ENCODE measurements around the gene SLC22A15. TPM values are rescaled to one million over a fixed set of nuclear protein-coding genes. Genes with fewer than 3 reads are reported as not detected.

The SLC22A15 gene
- total RNA-seq, 4 donors from 2014 or later, result 7.2 to 19.9 (median 8.8) TPM

DNA sequence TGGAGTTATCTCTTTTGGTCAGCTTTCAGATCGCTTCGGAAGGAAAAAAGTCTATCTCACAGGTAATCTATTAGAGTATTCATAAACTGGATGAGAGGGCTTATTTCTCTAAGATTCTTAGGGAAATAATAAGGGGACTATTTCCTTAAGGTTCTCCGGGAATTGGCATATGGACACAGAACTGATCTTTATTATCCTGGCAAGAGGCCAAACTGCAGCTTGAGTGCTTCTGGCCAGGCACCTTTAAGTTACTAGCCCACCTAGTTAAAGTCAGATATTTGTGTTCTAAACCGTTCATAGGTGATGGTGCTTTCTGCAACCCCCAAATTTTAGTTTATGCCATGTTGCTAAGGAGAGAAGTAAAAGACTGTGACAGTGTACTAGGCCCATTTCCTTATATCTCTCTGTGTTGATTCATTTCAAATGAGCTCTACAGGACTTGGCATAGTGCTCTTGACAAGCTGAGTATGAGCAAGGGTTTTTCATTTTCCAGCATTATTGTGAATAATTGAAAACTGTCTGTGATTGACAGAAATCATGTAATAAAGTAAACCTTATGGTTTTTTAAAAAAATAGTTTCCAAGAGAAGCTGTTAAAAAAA is 43.4 kb downstream of the SLC22A15 start:
- no peak overlapping the region for H3K4me3 ChIP-seq
- 80% methylated on average over 4 of the region's 4 CpGs for WGBS
- no peak for DNase-seq (ENCODE audit: low spot score in 2 of 2)
- peaks cover 7% of the 10 kb centered on the region for H3K36me3 ChIP-seq
- H3K4me1 ChIP-seq, result no peaks in the 10 kb centered on the region
- TF ChIP-seq EP300 (IDR thresholded peaks at IDR 0.05) (no peak), POLR2AphosphoS5 (IDR thresholded peaks at IDR 0.05) (no peak), POLR2A (IDR thresholded peaks at IDR 0.05) (no peak)
- TF ChIP-seq, protein P1, sequence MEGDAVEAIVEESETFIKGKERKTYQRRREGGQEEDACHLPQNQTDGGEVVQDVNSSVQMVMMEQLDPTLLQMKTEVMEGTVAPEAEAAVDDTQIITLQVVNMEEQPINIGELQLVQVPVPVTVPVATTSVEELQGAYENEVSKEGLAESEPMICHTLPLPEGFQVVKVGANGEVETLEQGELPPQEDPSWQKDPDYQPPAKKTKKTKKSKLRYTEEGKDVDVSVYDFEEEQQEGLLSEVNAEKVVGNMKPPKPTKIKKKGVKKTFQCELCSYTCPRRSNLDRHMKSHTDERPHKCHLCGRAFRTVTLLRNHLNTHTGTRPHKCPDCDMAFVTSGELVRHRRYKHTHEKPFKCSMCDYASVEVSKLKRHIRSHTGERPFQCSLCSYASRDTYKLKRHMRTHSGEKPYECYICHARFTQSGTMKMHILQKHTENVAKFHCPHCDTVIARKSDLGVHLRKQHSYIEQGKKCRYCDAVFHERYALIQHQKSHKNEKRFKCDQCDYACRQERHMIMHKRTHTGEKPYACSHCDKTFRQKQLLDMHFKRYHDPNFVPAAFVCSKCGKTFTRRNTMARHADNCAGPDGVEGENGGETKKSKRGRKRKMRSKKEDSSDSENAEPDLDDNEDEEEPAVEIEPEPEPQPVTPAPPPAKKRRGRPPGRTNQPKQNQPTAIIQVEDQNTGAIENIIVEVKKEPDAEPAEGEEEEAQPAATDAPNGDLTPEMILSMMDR (IDR thresholded peaks at IDR 0.05), result no peak
- H3K9me3 ChIP-seq, result no peaks in the 10 kb centered on the region
- no peaks in the 10 kb centered on the region for H3K27me3 ChIP-seq
- no peak overlapping the region for H3K27ac ChIP-seq

- H3K36me3 ChIP-seq, result peaks cover 12% of the 10 kb centered on the region
- H3K9me3 ChIP-seq, result no peaks in the 10 kb centered on the region
- WGBS, result 66% methylated on average over 5 of the region's 5 CpGs
- no peaks in the 10 kb centered on the region for H3K27me3 ChIP-seq
- H3K4me3 ChIP-seq, result no peak overlapping the region
- peak in 1 of 2 donors; percentile 78 for DNase-seq (ENCODE audit: low spot score in 2 of 2)
- no peaks in the 10 kb centered on the region for H3K4me1 ChIP-seq
- no peak overlapping the region for H3K27ac ChIP-seq
- TF ChIP-seq, protein P1 (IDR thresholded peaks at IDR 0.05), result peak in 1 of 2 donors; percentile 50
- no peak for TF ChIP-seq POLR2A (IDR thresholded peaks at IDR 0.05)
Observed at GRCh38 chr1:116020668-116021272, 44.5 kb downstream of the SLC22A15 start.

DNA sequence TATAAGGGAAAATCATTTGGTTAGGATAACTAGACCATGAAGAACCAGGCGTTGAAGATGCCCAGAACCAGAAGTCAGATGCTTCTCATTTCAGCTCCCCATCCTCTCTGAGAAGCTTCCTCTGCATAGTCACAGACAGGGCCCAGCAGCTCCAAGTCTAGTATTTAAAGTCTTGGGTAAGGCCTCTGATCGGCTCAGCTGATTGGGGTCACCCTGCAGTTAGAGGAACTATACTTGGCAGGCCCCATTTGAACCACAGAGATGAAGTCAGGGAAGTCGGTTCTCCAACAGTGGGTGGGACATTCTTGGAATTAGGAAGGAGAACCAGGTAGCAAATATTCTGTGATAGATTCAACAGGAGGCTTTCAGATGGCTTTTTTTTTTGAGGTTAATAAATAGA is 48.3 kb downstream of the SLC22A15 start:
- no peak for DNase-seq (ENCODE audit: low spot score in 2 of 2)
- TF ChIP-seq, protein P1 (IDR thresholded peaks at IDR 0.05), result no peak
- TF ChIP-seq POLR2AphosphoS5 (IDR thresholded peaks at IDR 0.05), result no peak
- no peak for TF ChIP-seq EP300 (IDR thresholded peaks at IDR 0.05)
- no peak for TF ChIP-seq POLR2A (IDR thresholded peaks at IDR 0.05)
- WGBS, result 30% methylated on average over 3 of the region's 3 CpGs
- Histone ChIP-seq H3K27me3 (no peaks in the 10 kb centered on the region), H3K9me3 (no peaks in the 10 kb centered on the region), H3K4me1 (no peaks in the 10 kb centered on the region), H3K27ac (no peak overlapping the region), H3K4me3 (no peak overlapping the region), H3K36me3 (peaks cover 20% of the 10 kb centered on the region)

DNA sequence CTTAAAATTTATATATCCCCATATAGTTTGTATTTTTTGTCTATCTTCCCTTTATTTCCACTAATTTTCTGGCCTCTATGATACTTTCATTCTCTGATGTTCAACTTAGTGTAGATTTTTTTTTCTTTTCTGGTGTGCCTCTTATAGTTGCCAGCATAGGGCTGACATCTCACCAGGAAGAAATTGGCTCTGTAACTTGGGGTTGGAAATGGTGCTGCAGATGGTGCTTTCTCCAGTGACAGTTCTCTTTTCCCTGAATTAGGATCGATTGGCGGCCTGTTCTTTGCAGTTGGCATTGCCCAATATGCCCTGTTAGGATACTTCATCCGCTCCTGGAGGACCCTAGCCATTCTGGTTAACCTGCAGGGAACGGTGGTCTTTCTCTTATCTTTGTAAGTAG is 50.3 kb downstream of the SLC22A15 start:
- H3K9me3 ChIP-seq, result no peaks in the 10 kb centered on the region
- H3K36me3 ChIP-seq, result peaks cover 22% of the 10 kb centered on the region
- 93% methylated on average over 4 of the region's 4 CpGs for WGBS

GRCh38 chr1:116031302-116031835 is 55.1 kb downstream of the SLC22A15 start:
- Histone ChIP-seq H3K9me3 (no peaks in the 10 kb centered on the region), H3K27me3 (no peaks in the 10 kb centered on the region), H3K27ac (no peak overlapping the region), H3K4me1 (no peaks in the 10 kb centered on the region), H3K36me3 (peaks cover 29% of the 10 kb centered on the region), H3K4me3 (no peak overlapping the region)
- 86% methylated on average over 13 of the region's 13 CpGs for WGBS
- no peak for DNase-seq (ENCODE audit: low spot score in 2 of 2)
- no peak for TF ChIP-seq EP300 (IDR thresholded peaks at IDR 0.05)
- TF ChIP-seq POLR2AphosphoS5 (IDR thresholded peaks at IDR 0.05), result no peak
- no peak for TF ChIP-seq POLR2A (IDR thresholded peaks at IDR 0.05)
- TF ChIP-seq, protein P1 (IDR thresholded peaks at IDR 0.05), result no peak

More for the DNA sequence above, 50.3 kb downstream of the SLC22A15 start:
- DNase-seq (ENCODE audit: low spot score in 2 of 2), result no peak
- Histone ChIP-seq H3K4me3 (no peak overlapping the region), H3K27ac (no peak overlapping the region), H3K4me1 (no peaks in the 10 kb centered on the region), H3K27me3 (no peaks in the 10 kb centered on the region)
- TF ChIP-seq, protein P1 (IDR thresholded peaks at IDR 0.05), result no peak
- TF ChIP-seq EP300 (IDR thresholded peaks at IDR 0.05) (no peak), POLR2A (IDR thresholded peaks at IDR 0.05) (no peak), POLR2AphosphoS5 (IDR thresholded peaks at IDR 0.05) (no peak)

Data from suprapubic skin (tissue), 4 donors.